DND-41 (cell line): ENCODE results near the gene NAXD.

Experiments used
- ATAC-seq: fragments of 200-7000 bp; cut with Tn5 transposase; 3 replicates; pipeline ENCODE4 v1.9.1; 2021; ENCODE audit warnings: low read depth; ENCODE audit not compliant: insufficient read depth
- DNase-seq: peaks from one replicate; pipeline ENCODE4 v3.0.0-alpha.2; 2020
- H2AFZ ChIP-seq: 2 replicates; pipeline ENCODE4 v1.6.0; 2012; ENCODE audit warnings: low read depth, low read length
- H3K27ac ChIP-seq: 2 replicates; pipeline ENCODE4 v1.5.1; 2012; ENCODE audit warnings: low read length, inconsistent platforms
- H3K27me3 ChIP-seq: fragments of 200-600 bp; sonication (generic); 2 replicates; pipeline ENCODE4 v1.6.0; 2012; ENCODE audit warnings: low read length, mild to moderate bottlenecking, inconsistent platforms; ENCODE audit not compliant: insufficient read depth, poor library complexity
- H3K36me3 ChIP-seq: 2 replicates; pipeline ENCODE4 v1.5.1; 2012; ENCODE audit warnings: low read length, inconsistent platforms; ENCODE audit not compliant: insufficient read depth
- H3K4me1 ChIP-seq: 2 replicates; pipeline ENCODE4 v1.5.1; 2012; ENCODE audit warnings: mild to moderate bottlenecking, low read length; ENCODE audit not compliant: insufficient read depth
- H3K4me2 ChIP-seq: 2 replicates; pipeline ENCODE4 v1.6.0; 2012; ENCODE audit warnings: mild to moderate bottlenecking, moderate library complexity, low read length, inconsistent platforms; ENCODE audit not compliant: insufficient read depth
- H3K4me3 ChIP-seq, 2 experiments: fragments of 200-600 bp in 1 of 2; shearing (Covaris generic) in 1 of 2; 2 replicates each; pipeline ENCODE4 v1.5.1; 2012 to 2016; ENCODE audit warnings: inconsistent platforms in 2 of 2, low read length in 2 of 2, mild to moderate bottlenecking in 2 of 2, low read depth in 1 of 2, moderate library complexity in 1 of 2
- H3K79me2 ChIP-seq: 2 replicates; pipeline ENCODE4 v1.6.0; 2012; ENCODE audit warnings: low read length, inconsistent platforms; ENCODE audit not compliant: insufficient read depth
- H3K9ac ChIP-seq: 2 replicates; pipeline ENCODE4 v1.6.0; 2012; ENCODE audit warnings: low read depth, mild to moderate bottlenecking, inconsistent platforms, low read length, moderate library complexity
- H3K9me3 ChIP-seq: 2 replicates; pipeline ENCODE4 v1.5.1; 2012; ENCODE audit warnings: low read length, moderate library complexity, mild to moderate bottlenecking, inconsistent platforms; ENCODE audit not compliant: insufficient read depth, severe bottlenecking
- H4K20me1 ChIP-seq: 2 replicates; pipeline ENCODE4 v1.6.0; 2012; ENCODE audit warnings: low read length; ENCODE audit not compliant: insufficient read depth
- EZH2 ChIP-seq: IDR thresholded peaks from 3 replicates; pipeline ENCODE4 v1.6.1; 2012; ENCODE audit warnings: borderline replicate concordance, low read depth, mild to moderate bottlenecking, moderate library complexity, low read length, inconsistent platforms; ENCODE audit not compliant: severe bottlenecking
- TF ChIP-seq, protein P1 (sequence below): IDR thresholded peaks from 2 replicates; pipeline ENCODE4 v1.5.1; 2012; ENCODE audit warnings: borderline replicate concordance, low read length, moderate library complexity, mild to moderate bottlenecking; ENCODE audit not compliant: poor library complexity, severe bottlenecking; ENCODE audit errors: extremely low read depth

Gene NAXD

DNA sequence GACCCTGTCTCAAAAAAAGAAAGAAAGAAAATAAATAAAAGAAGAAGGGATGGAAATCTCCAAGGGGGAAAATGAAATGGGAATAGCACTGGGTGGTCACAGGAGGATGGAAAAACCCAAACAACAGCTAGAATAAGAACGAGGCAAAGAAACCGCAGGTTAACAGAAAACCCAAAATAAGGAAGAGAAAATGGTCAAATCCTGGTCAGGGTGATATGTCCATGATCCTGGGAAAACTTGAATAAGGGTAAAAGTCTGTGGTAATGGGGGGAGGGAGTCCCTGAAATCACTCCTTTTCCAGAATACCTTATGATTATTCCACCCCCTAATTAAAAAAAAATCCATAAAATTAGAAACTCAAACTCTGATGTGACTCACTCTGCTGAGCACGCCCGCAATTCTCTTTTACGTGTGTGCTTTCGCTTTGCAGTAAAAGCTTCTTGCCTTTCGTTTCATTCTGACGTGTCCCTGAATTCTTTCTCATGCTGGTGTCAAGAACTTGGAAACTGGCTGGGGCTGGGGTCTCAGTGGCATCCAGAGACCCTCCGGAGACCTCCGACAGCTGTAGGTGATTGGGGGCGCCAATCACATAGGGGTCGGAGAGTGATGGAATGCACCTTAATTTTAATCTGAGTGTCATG is 4.3 kb upstream of the NAXD start:
- H4K20me1 ChIP-seq = 0 out of 2 replicates have a peak, but pooled peaks cover 2% of the 10 kb centered on the region
- H3K4me1 ChIP-seq = peaks cover 10% of the 10 kb centered on the region
- TF ChIP-seq, protein P1, sequence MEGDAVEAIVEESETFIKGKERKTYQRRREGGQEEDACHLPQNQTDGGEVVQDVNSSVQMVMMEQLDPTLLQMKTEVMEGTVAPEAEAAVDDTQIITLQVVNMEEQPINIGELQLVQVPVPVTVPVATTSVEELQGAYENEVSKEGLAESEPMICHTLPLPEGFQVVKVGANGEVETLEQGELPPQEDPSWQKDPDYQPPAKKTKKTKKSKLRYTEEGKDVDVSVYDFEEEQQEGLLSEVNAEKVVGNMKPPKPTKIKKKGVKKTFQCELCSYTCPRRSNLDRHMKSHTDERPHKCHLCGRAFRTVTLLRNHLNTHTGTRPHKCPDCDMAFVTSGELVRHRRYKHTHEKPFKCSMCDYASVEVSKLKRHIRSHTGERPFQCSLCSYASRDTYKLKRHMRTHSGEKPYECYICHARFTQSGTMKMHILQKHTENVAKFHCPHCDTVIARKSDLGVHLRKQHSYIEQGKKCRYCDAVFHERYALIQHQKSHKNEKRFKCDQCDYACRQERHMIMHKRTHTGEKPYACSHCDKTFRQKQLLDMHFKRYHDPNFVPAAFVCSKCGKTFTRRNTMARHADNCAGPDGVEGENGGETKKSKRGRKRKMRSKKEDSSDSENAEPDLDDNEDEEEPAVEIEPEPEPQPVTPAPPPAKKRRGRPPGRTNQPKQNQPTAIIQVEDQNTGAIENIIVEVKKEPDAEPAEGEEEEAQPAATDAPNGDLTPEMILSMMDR = no peak
- no peak for TF ChIP-seq EZH2
- H3K4me2 ChIP-seq = no peak overlapping the region
- H3K27ac ChIP-seq = no peak overlapping the region
- H3K79me2 ChIP-seq = peaks cover 7% of the 10 kb centered on the region
- DNase-seq = no peak
- no peaks in the 10 kb centered on the region; the same call in 1 of the 2 replicates for H3K36me3 ChIP-seq
- no peaks in the 10 kb centered on the region for H3K9me3 ChIP-seq
- ATAC-seq = no peak
- no peaks in the 10 kb centered on the region for H3K27me3 ChIP-seq
- H2AFZ ChIP-seq = no peak overlapping the region
- H3K9ac ChIP-seq = no peak overlapping the region
- no peak overlapping the region for H3K4me3 ChIP-seq

DNA sequence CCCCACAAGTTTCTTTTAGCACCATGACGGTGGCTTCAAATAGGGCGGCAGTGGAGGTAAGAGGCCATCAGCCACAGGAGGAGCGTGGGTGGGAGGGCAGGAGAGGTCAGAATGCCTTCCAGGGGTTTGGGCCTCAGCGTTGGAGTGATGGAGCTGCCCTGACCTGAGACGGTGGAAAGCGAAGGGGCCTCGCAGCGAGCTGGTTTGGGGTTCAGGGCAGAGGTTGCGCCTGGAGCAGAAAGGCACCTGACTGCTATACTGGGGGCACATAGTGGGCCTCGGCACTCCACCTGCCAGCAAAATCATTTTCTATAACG is 382 bp upstream of the NAXD start:
- H3K4me1 ChIP-seq = peaks cover 28% of the 10 kb centered on the region
- peak overlapping the region; percentile 81 for H3K27ac ChIP-seq
- ATAC-seq = no peak
- H3K9ac ChIP-seq = peak overlapping the region; percentile 93
- H3K4me3 ChIP-seq = peak overlapping the region in 1 of 2 experiments; percentile 97; a peak in 3 of 4 replicates
- H3K36me3 ChIP-seq = peaks cover 4% of the 10 kb centered on the region; the same call in 1 of the 2 replicates
- no peak for DNase-seq
- H3K4me2 ChIP-seq = peak overlapping the region; percentile 98
- H4K20me1 ChIP-seq = peaks cover 29% of the 10 kb centered on the region
- peak overlapping the region; percentile 96 for H2AFZ ChIP-seq
- no peak for TF ChIP-seq EZH2
- TF ChIP-seq, protein P1 = no peak
- no peaks in the 10 kb centered on the region for H3K9me3 ChIP-seq
- peaks cover 46% of the 10 kb centered on the region for H3K79me2 ChIP-seq
- H3K27me3 ChIP-seq = no peaks in the 10 kb centered on the region

DNA sequence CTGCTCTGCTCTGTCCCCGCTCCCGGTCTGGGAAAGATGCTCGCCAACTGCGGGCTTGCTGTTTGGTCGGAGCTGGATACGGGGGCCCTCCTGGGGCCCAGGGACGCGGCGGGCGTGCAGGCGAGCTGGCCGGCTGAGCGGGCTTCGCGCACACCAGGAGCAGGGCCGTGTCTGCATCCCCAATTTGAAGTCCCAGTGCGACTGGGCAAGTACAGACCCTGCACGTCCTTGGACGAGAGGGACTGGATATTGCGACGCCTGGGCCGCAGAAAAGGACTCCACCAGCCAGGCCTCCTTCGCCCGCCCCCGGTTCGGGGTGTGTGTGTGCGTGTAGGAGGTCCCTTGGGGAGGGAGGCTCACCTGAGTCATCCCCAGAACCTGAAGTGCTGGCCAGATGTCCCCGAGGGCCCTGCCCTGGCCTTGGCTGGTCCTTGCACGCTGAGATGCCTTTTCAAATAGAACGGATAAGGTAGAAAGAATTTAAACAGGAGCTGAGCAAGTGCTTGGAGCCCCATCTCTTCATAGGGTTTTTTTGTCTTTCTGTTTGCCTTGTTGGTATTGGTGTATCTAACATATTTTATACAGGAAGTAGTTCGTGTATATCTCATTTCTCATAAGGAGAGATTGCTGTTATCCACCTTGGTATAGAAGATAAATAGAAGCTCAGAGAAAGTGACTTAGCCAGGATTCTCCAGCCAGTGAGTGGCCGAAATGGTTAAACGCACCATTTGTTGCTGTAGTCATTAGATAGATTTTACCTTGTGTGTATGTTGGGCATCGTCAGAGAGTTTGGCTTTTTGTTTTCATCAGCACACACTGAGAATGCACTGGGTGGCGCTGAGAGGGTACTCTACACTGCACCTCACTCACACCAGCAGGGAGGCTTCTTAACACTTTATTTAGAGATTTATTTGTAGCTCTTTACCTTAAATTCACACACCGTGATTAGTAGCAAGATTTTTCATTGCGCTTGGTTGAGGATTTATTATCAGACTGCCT is 1.1 kb downstream of the NAXD start:
- ATAC-seq = peak; percentile 6
- H3K4me3 ChIP-seq = peak overlapping the region; percentile 87 to 97
- H3K27ac ChIP-seq = peak overlapping the region; percentile 81
- peak overlapping the region; percentile 98 for H3K4me2 ChIP-seq
- peak overlapping the region; percentile 83 for H2AFZ ChIP-seq
- DNase-seq = peak; percentile 28
- peak overlapping the region; percentile 93 for H3K9ac ChIP-seq
- no peaks in the 10 kb centered on the region for H3K9me3 ChIP-seq
- peaks cover 61% of the 10 kb centered on the region for H3K79me2 ChIP-seq
- peaks cover 28% of the 10 kb centered on the region for H3K4me1 ChIP-seq
- TF ChIP-seq, protein P1 = peak; percentile 55
- TF ChIP-seq EZH2 = no peak
- peaks cover 4% of the 10 kb centered on the region; the same call in 1 of the 2 replicates for H3K36me3 ChIP-seq
- peaks cover 37% of the 10 kb centered on the region for H4K20me1 ChIP-seq
- H3K27me3 ChIP-seq = no peaks in the 10 kb centered on the region
